Mesodermal cell (in vitro differentiated cells): ENCODE data around the gene SHROOM4.

Experiments
- H3K27ac ChIP-seq: 2 replicates; pipeline ENCODE4 v1.7.0; 2013; ENCODE audit warnings: mild to moderate bottlenecking, low read depth, low read length, moderate library complexity; ENCODE audit not compliant: severe bottlenecking
- H3K36me3 ChIP-seq: 2 replicates; pipeline ENCODE4 v1.7.1; 2013; ENCODE audit warnings: mild to moderate bottlenecking, low read length, moderate library complexity; ENCODE audit not compliant: control insufficient read depth, insufficient read depth
- H3K4me1 ChIP-seq: one replicate; pipeline ENCODE4 v1.7.1; 2013; ENCODE audit warnings: mild to moderate bottlenecking, low read length; ENCODE audit not compliant: insufficient read depth, control insufficient read depth, poor library complexity, severe bottlenecking
- H3K4me3 ChIP-seq: 2 replicates; pipeline ENCODE4 v1.7.0; 2013; ENCODE audit warnings: low read length, control low read depth, mild to moderate bottlenecking; ENCODE audit not compliant: insufficient read depth, poor library complexity, severe bottlenecking; ENCODE audit errors: extremely low read depth
- H3K9me3 ChIP-seq: 2 replicates; pipeline ENCODE4 v1.7.1; 2013; ENCODE audit warnings: mild to moderate bottlenecking, low read length, moderate library complexity; ENCODE audit not compliant: control insufficient read depth
- WGBS, 2 experiments: methylation state at CpG; one replicate each; pipeline ENCODE4 v1.1.5; 2013; ENCODE audit warnings: missing lambda C conversion rate in 2 of 2; ENCODE audit not compliant: insufficient coverage in 2 of 2; 5-methylcytosine and 5-hydroxymethylcytosine counted together

SHROOM4 gene

DNA sequence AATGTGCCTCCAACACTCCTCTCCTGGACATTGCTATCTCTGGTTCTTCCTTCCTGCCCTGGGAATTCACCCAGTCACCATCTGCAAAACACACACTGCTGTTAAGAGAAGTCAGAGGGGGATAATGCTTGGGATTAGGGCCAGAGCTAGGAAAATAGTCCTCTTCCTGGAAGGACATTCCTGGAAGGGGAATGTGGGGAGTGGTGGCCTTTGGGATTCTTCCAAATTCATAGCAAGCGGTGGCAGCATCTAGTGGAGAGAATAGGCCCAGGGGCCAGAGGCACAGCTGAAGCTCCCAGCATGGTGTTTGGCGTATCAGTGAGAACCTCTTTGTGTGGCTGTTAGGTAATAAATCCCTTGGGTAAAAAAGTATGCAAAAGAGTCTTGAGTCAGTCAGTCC, 34.3 kb downstream of the SHROOM4 start:
- WGBS, 2 experiments = no CpG with 5 or more reads among the region's 2 CpGs
- no peak overlapping the region for H3K27ac ChIP-seq
- H3K36me3 ChIP-seq = no peaks in the 10 kb centered on the region
- H3K9me3 ChIP-seq = no peaks in the 10 kb centered on the region
- no peak overlapping the region for H3K4me3 ChIP-seq
- H3K4me1 ChIP-seq = peaks cover 15% of the 10 kb centered on the region

DNA sequence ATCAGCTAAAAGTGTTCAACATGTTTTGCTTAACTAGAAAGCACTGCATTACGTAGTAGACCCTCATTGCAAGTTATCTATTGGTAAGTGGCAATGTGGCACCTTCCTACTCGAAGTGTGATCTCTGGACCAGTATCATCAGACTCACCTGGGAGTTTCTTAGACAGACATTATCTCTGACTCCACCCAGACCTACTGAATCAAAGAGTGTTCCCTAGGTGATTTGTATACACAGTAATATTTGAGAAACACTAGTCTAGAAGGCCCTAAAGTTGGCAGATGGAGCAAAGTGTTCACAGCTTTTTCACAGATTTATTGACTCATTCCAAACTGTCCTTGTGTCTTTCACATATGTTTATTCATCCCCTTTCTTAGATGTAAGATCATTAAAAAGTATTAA, 35.7 kb downstream of the SHROOM4 start:
- peaks cover 18% of the 10 kb centered on the region for H3K4me1 ChIP-seq
- WGBS, 2 experiments = no CpG with 5 or more reads among the region's 2 CpGs
- H3K4me3 ChIP-seq = no peak overlapping the region
- H3K27ac ChIP-seq = no peak overlapping the region
- H3K36me3 ChIP-seq = no peaks in the 10 kb centered on the region
- no peaks in the 10 kb centered on the region for H3K9me3 ChIP-seq

DNA sequence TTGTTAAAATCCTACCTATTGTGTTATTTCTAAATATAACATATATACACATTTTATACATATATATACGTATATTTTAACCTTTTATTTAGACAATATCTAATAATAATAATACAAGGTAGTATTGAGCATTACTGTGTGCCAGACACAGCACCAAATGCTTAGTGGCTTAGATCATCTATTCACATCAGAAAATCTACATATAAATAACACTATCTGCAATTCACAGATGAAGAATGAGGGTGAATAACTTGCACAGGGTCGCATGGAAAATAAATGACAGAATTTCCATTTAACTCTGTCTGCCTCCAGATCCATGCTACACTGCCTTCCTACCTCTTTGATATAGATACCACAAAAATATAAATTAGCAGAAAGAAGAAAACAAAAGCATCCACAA, 37.7 kb downstream of the SHROOM4 start:
- H3K4me1 ChIP-seq = peaks cover 18% of the 10 kb centered on the region
- no peaks in the 10 kb centered on the region for H3K36me3 ChIP-seq
- H3K9me3 ChIP-seq = no peaks in the 10 kb centered on the region
- H3K4me3 ChIP-seq = no peak overlapping the region
- WGBS, 2 experiments = no CpG with 5 or more reads among the region's 2 CpGs
- H3K27ac ChIP-seq = no peak overlapping the region

DNA sequence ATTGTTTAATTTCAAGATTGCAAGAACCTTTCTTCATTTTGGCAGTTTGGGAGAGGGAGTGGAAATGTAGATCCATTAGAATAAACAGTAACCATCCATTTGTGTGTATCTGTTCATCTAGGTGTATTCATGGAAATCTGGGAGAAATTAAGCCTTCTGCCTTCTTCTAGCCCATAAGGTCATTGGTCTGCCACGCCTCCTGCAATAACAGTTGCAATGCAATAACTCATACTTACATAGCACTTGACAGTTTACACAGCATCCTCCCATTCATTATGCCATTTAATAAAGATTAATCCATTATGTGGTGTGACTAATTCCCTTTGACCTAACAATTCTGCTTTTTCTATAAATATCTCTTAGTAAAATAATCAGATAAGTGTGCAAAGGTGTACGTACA, 42.6 kb downstream of the SHROOM4 start:
- H3K27ac ChIP-seq = no peak overlapping the region
- WGBS, 2 experiments = no CpG with 5 or more reads among the region's 2 CpGs
- H3K4me1 ChIP-seq = peaks cover 9% of the 10 kb centered on the region

DNA sequence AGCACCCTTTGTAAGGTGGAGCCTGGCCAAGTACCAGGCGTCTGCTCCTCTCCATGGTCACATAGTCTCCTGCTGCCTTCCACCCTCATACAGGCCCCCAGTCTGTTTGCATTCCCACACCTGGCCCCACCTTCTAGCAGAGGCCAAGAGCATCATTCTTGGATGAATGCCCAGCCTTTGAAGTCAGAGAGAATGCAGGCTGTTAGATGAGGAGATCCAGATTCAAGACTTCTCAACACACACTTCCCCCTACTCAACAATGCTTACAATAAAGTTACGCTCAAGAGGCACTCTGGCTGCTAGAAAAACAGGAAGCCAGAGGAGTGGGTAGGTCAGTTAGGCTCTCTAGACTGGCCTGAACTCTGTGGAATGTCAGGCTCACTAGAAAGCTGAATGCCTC, 43.3 kb downstream of the SHROOM4 start:
- no CpG with 5 or more reads among the region's 2 CpGs for WGBS, 2 experiments
- Histone ChIP-seq H3K27ac (no peak overlapping the region), H3K4me1 (peaks cover 9% of the 10 kb centered on the region), H3K9me3 (no peaks in the 10 kb centered on the region), H3K4me3 (no peak overlapping the region), H3K36me3 (no peaks in the 10 kb centered on the region)

More for the DNA sequence above, 42.6 kb downstream of the SHROOM4 start:
- H3K36me3 ChIP-seq = no peaks in the 10 kb centered on the region
- H3K9me3 ChIP-seq = no peaks in the 10 kb centered on the region
- H3K4me3 ChIP-seq = no peak overlapping the region

DNA sequence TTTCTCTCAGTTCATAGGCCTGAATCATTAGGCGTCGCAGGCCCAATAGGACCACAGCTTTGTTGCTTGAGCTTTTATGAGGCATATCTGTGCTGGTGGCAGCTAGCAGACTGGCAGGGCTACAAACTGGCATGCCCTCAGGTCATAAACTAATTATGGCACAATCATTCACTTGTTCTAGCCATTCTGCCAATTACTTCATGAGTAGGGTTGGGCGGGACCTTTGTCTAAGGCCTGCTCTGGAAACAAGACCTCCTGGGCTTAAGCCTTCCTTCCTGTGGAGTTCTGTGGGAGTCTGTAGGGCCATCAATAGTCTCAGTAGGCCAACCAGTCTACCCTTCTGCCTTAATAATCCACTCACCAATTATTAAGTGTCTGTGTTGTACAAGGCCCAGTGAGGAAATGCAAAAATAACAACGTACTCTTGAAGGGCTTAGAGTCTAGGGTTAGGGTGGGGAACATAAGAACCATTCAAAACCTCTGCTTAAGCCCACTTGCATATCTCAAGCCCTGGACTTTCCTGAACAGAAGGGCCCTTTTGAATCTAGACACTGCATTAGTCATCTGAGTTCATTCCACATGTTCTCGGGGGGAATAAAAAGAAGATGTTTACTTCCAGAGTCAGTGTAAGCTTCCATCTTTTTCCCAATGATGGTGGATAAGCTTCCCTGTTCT, 44.5 kb downstream of the SHROOM4 start:
- no peak overlapping the region for H3K27ac ChIP-seq
- 100% methylated on average over 2 of the region's 5 CpGs for whole genome bisulfite sequencing, 2 experiments
- H3K36me3 ChIP-seq = no peaks in the 10 kb centered on the region
- H3K4me1 ChIP-seq = peaks cover 1% of the 10 kb centered on the region
- H3K9me3 ChIP-seq = no peaks in the 10 kb centered on the region
- no peak overlapping the region for H3K4me3 ChIP-seq

DNA sequence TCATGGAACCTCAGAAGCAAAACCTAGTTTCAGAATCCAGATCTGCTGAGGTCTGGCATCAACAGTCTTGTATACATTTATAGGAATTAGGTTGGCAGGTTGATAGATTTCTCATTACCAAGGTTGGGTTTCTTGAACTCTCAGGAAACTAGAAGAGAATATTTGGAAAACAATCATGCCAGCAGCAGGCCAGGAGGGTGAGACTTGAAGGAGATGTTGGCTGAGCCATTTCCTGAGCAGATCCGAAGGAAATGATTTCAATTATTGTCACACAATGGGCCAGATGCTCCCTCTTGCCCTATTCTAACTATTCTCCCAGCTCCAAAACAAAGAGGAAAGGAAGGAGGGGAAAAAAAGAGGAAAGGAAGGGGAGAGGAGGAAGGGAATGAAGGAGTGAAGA, 45.2 kb downstream of the SHROOM4 start:
- H3K9me3 ChIP-seq = no peaks in the 10 kb centered on the region
- H3K4me3 ChIP-seq = no peak overlapping the region
- no peaks in the 10 kb centered on the region for H3K4me1 ChIP-seq
- no peak overlapping the region for H3K27ac ChIP-seq
- H3K36me3 ChIP-seq = no peaks in the 10 kb centered on the region
- WGBS, 2 experiments = no CpG with 5 or more reads among the region's 1 CpG

DNA sequence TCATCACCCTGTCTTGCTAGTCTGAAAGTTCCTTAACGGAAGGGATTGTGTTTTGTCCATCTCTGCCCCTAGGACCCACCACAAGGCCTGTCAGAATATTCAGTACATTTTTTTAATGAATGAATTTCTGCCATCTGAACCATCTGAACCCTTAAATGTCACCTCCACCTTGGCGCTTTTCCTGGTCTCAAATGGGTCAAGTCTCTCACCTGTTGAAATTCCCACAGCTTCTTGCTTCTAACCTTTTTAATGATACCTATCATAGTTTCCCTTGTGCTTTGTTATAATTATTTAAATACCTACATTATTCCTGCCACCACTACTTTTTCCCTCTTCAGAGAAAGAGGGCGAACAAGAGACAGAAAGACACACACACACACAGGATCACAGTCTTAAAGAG, 48.0 kb downstream of the SHROOM4 start:
- Histone ChIP-seq H3K4me3 (no peak overlapping the region), H3K36me3 (no peaks in the 10 kb centered on the region)
- 100% methylated on average over 1 of the region's 3 CpGs; no CpG with 5 or more reads in 1 of the 2 experiments for WGBS, 2 experiments

DNA sequence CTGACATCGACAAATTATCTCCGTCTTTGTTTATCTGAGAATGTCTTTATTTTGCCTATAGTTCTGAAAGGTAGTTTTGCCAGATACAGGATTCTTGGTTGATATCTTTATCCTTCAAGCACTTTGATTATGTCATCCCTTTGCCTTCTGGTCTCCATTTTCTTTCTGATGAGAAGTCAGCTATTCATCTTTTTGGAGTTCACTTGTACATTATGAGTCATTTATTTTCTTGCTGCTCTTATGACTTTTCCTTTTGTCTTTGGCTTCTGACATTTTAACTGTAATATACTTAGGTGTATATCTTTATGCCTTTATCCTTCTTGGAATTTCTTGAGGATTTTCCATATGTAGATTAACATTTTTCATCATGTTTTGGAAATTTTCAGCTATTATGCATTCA, 51.4 kb downstream of the SHROOM4 start:
- Histone ChIP-seq H3K36me3 (no peaks in the 10 kb centered on the region), H3K4me1 (no peaks in the 10 kb centered on the region), H3K27ac (no peak overlapping the region), H3K4me3 (no peak overlapping the region), H3K9me3 (no peaks in the 10 kb centered on the region)
- WGBS, 2 experiments = no CpG with 5 or more reads among the region's 2 CpGs

More for the DNA sequence above, 48.0 kb downstream of the SHROOM4 start:
- Histone ChIP-seq H3K4me1 (no peaks in the 10 kb centered on the region), H3K27ac (no peak overlapping the region), H3K9me3 (no peaks in the 10 kb centered on the region)

DNA sequence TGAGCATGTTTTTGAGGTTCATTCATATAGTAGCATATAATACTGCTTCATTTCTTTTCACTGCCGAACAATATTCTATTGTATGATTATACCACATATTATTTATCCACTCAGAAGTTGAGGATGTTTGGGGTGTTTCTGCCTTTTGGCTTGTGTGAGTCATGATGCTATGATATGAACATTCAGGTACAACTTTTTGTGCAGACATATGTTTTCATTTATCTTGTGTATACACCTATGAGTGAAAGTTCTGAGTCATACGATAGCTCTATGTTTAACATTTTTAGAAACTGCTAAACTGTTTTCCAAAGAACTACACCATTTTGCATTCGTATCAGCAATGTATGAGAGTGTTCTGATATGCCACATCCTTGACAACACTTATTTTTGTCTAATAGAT, 57.7 kb downstream of the SHROOM4 start:
- WGBS, 2 experiments = no CpG with 5 or more reads among the region's 3 CpGs
- H3K4me1 ChIP-seq = peaks cover 3% of the 10 kb centered on the region

DNA sequence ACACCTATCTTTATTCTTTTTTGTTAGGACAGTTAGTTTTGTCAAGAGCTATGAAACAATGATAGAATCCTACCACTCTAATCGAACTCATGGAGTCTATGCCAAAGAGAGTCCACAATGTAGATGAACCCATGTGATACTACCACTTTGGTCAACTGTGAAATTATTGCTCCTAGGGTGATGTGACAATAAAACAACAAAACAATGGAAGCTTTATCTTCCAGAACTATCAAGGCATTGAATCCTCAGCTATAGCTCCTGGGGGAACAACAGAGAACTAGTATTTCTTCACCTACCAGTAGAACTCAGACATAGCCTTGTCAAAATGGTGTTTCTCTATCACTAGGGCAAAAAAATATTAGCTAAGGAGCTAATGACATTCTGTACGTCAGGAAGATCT, 62.9 kb downstream of the SHROOM4 start:
- WGBS, 2 experiments = no CpG with 5 or more reads among the region's 2 CpGs
- no peak overlapping the region for H3K27ac ChIP-seq
- no peaks in the 10 kb centered on the region for H3K9me3 ChIP-seq
- H3K4me3 ChIP-seq = no peak overlapping the region
- no peaks in the 10 kb centered on the region for H3K36me3 ChIP-seq
- peaks cover 3% of the 10 kb centered on the region for H3K4me1 ChIP-seq

More for the DNA sequence above, 57.7 kb downstream of the SHROOM4 start:
- no peak overlapping the region for H3K27ac ChIP-seq
- no peak overlapping the region for H3K4me3 ChIP-seq
- H3K36me3 ChIP-seq = no peaks in the 10 kb centered on the region
- no peaks in the 10 kb centered on the region for H3K9me3 ChIP-seq
